GM21526 (cell line): Measurements from ENCODE around the gene CMTM6.
"Not testable (repeated sequence)": the region's sequence is repeated elsewhere in the genome, so short reads cannot be mapped to it uniquely, and the experiment has no call there.

ENCODE experiments used
- ATAC-seq: cut with Tn5 transposase; IDR thresholded peaks from one replicate; pipeline ENCODE4 v1.9.1; 2021; ENCODE audit warnings: moderate library complexity; ENCODE audit not compliant: unreplicated experiment, low FRiP score

Gene CMTM6

GRCh38 chr3:32502118-32502945, at the start of gene CMTM6:
Gene CMTM6, minus strand, starts transcription at chr3:32502852. Its CDS starts 107 bp downstream, at chr3:32502745.
- ATAC-seq, result peak; percentile 58

- ATAC-seq, result no peak
These were observed 49.4 kb upstream of the CMTM6 start for GRCh38 chr3:32552013-32552412.

GRCh38 chr3:32551496-32551895, 48.8 kb upstream of the CMTM6 start:
- ATAC-seq, result no peak

- ATAC-seq, result no peak
These were observed 48.4 kb upstream of the CMTM6 start for GRCh38 chr3:32551087-32551486.

- ATAC-seq, result no peak
These were observed 42.7 kb upstream of the CMTM6 start for GRCh38 chr3:32545305-32545704.

- no peak for ATAC-seq
These were observed 42.2 kb upstream of the CMTM6 start for GRCh38 chr3:32544894-32545293.

- ATAC-seq, result no peak
These were observed 40.2 kb upstream of the CMTM6 start for GRCh38 chr3:32542807-32543206.

GRCh38 chr3:32540899-32541298, 38.2 kb upstream of the CMTM6 start:
- ATAC-seq, result no peak

- ATAC-seq, result no peak
These were observed 29.8 kb upstream of the CMTM6 start for GRCh38 chr3:32532434-32532833.

GRCh38 chr3:32531010-32531647, 28.5 kb upstream of the CMTM6 start:
- no peak for ATAC-seq

- no peak for ATAC-seq
These were observed 23.1 kb upstream of the CMTM6 start for GRCh38 chr3:32525720-32526119.

GRCh38 chr3:32522682-32523081, 20.0 kb upstream of the CMTM6 start:
- ATAC-seq, result no peak

GRCh38 chr3:32518921-32519320, 16.3 kb upstream of the CMTM6 start:
- ATAC-seq, result not testable (repeated sequence)

- peak; percentile 33 for ATAC-seq
These were observed 14.1 kb upstream of the CMTM6 start for GRCh38 chr3:32516751-32517150.

- no peak for ATAC-seq
These were observed 8.4 kb upstream of the CMTM6 start for GRCh38 chr3:32511005-32511404.

- peak; percentile 70 for ATAC-seq
These were observed 7.5 kb upstream of the CMTM6 start for GRCh38 chr3:32510075-32510724.

- ATAC-seq, result no peak
These were observed 6.1 kb upstream of the CMTM6 start for GRCh38 chr3:32508711-32509110.

GRCh38 chr3:32506466-32506865, 3.8 kb upstream of the CMTM6 start:
- no peak for ATAC-seq

GRCh38 chr3:32502946-32503286, 264 bp upstream of the CMTM6 start:
- ATAC-seq, result peak; percentile 6

- no peak for ATAC-seq
These were observed 902 bp downstream of the CMTM6 start for GRCh38 chr3:32501783-32502117.

- ATAC-seq, result no peak
These were observed 1.5 kb downstream of the CMTM6 start for GRCh38 chr3:32500880-32501782.
